H1 (cell line): ENCODE measurements around the gene LRRC28. TPM values are rescaled to one million over a fixed set of nuclear protein-coding genes. Genes with fewer than 3 reads are reported as not detected.

Experiments
- CTCF ChIA-PET: fragments of 300-600 bp; sonication (Branson Sonifier 250); formaldehyde crosslinking; loops from one replicate; lab custom pipeline; 2021; ENCODE audit not compliant: partially characterized antibody; lab: Charles Lee
- POLR2A ChIA-PET: fragments of 300-600 bp; sonication (Branson Sonifier 250); formaldehyde crosslinking; loops from one replicate; lab custom pipeline; 2021; ENCODE audit warnings: inconsistent platforms; ENCODE audit not compliant: partially characterized antibody; lab: Charles Lee
- DNase-seq, 2 experiments: peaks; one replicate each; pipeline versions ENCODE4 v3.0.0 to v3.0.0-alpha.2; 2010 to 2022; ENCODE audit warnings: low spot score in 2 of 2, low read depth in 1 of 2, mixed read lengths in 1 of 2
- FAIRE-seq: peaks from 2 replicates; lab custom pipeline; 2011; peaks lifted over from hg19 to GRCh38; lab: Jason Lieb, UNC
- H2AFZ ChIP-seq: 2 replicates; pipeline ENCODE4 v1.8.1; 2012; ENCODE audit warnings: low read length, inconsistent platforms
- H2AK5ac ChIP-seq: 2 replicates; pipeline ENCODE4 v1.6.1; 2013; ENCODE audit warnings: low read depth, low read length
- H2BK120ac ChIP-seq: replicated peaks from 2 replicates; pipeline ENCODE3; 2013; ENCODE audit warnings: low read depth, low read length, inconsistent platforms
- H2BK12ac ChIP-seq: 2 replicates; pipeline ENCODE4 v1.6.1; 2013; ENCODE audit warnings: low read depth, low read length
- H2BK15ac ChIP-seq: 2 replicates; pipeline ENCODE4 v1.6.1; 2013; ENCODE audit warnings: low read length
- H2BK20ac ChIP-seq: 2 replicates; pipeline ENCODE4 v1.6.1; 2013; ENCODE audit warnings: low read length
- H2BK5ac ChIP-seq: 2 replicates; pipeline ENCODE4 v1.6.1; 2013; ENCODE audit warnings: low read depth, low read length
- H3K14ac ChIP-seq: 2 replicates; pipeline ENCODE4 v1.6.1; 2013; ENCODE audit warnings: inconsistent platforms; ENCODE audit not compliant: insufficient read length
- H3K18ac ChIP-seq: 2 replicates; pipeline ENCODE4 v1.6.1; 2013; ENCODE audit warnings: low read length; ENCODE audit errors: extremely low read depth
- H3K23ac ChIP-seq: 2 replicates; pipeline ENCODE4 v1.6.1; 2013; ENCODE audit warnings: inconsistent platforms; ENCODE audit not compliant: insufficient read length
- H3K23me2 ChIP-seq: 2 replicates; pipeline ENCODE4 v1.6.1; 2013; ENCODE audit warnings: low read depth, low read length
- H3K27ac ChIP-seq: 2 replicates; pipeline ENCODE4 v1.6.1; 2011; ENCODE audit warnings: low read depth, low read length, inconsistent platforms
- H3K27me3 ChIP-seq, 4 experiments: replicated peaks in 1 of 4; 1 replicate in 1 of 4; 2 replicates in 3 of 4; pipeline versions ENCODE4 v1.6.1 to v1.8.1; 2011 to 2013; ENCODE audit warnings: low read length in 3 of 4, mild to moderate bottlenecking in 3 of 4, inconsistent platforms in 2 of 4, mixed read lengths in 2 of 4, moderate library complexity in 1 of 4; ENCODE audit not compliant: control insufficient read depth in 3 of 4, insufficient read depth in 3 of 4; ENCODE audit errors: extremely low read depth in 1 of 4
- H3K36me3 ChIP-seq, 4 experiments: 2 replicates each; pipeline versions ENCODE4 v1.6.1 to v1.8.1; 2011 to 2013; ENCODE audit warnings: mild to moderate bottlenecking in 4 of 4, low read length in 3 of 4, moderate library complexity in 2 of 4, control low read depth in 1 of 4, inconsistent platforms in 1 of 4; ENCODE audit not compliant: insufficient read depth in 4 of 4, control insufficient read depth in 2 of 4
- H3K4ac ChIP-seq: replicated peaks from 2 replicates; pipeline ENCODE3; 2013; ENCODE audit warnings: low read length, low read depth, mixed read lengths, inconsistent platforms; ENCODE audit not compliant: insufficient read length
- H3K4me1 ChIP-seq, 4 experiments: replicated peaks in 1 of 4; 1 replicate in 1 of 4; 2 replicates in 3 of 4; pipeline versions ENCODE4 v1.6.1 to v1.8.1; 2011 to 2013; ENCODE audit warnings: low read length in 3 of 4, inconsistent platforms in 2 of 4, mixed read lengths in 1 of 4; ENCODE audit not compliant: insufficient read depth in 4 of 4, control insufficient read depth in 3 of 4
- H3K4me2 ChIP-seq, 2 experiments: 2 replicates each; pipeline versions ENCODE4 v1.6.1 to v1.8.1; 2011 to 2013; ENCODE audit warnings: low read depth in 2 of 2, low read length in 2 of 2, control low read depth in 1 of 2, inconsistent platforms in 1 of 2, mild to moderate bottlenecking in 1 of 2; ENCODE audit not compliant: insufficient read depth in 1 of 2
- H3K4me3 ChIP-seq, 4 experiments: fragments of 200-600, 300-600 bp in 1 of 4; sonication (generic), shearing (Covaris generic), sonication (Bioruptor Twin) in 1 of 4; 2 replicates each; pipeline versions ENCODE4 v1.5.1 to v1.8.1; 2011 to 2016; ENCODE audit warnings: low read length in 4 of 4, low read depth in 3 of 4, control low read depth in 2 of 4, inconsistent platforms in 2 of 4, mild to moderate bottlenecking in 2 of 4, mixed read lengths in 1 of 4, moderate library complexity in 1 of 4; ENCODE audit not compliant: insufficient read depth in 2 of 4; ENCODE audit errors: extremely low read depth in 1 of 4
- H3K56ac ChIP-seq: replicated peaks from 2 replicates; pipeline ENCODE3; 2013; ENCODE audit warnings: low read depth, mild to moderate bottlenecking, mixed read lengths, low read length, inconsistent platforms; ENCODE audit not compliant: insufficient read length
- H3K79me1 ChIP-seq: 2 replicates; pipeline ENCODE4 v1.6.1; 2013; ENCODE audit warnings: low read depth, low read length, control low read depth
- H3K79me2 ChIP-seq, 2 experiments: 2 replicates each; pipeline versions ENCODE4 v1.6.1 to v1.8.1; 2012 to 2013; ENCODE audit warnings: low read length in 2 of 2, mild to moderate bottlenecking in 2 of 2, inconsistent platforms in 1 of 2; ENCODE audit not compliant: insufficient read depth in 2 of 2, control insufficient read depth in 1 of 2
- H3K9ac ChIP-seq, 4 experiments: replicated peaks in 1 of 4; 1 replicate in 1 of 4; 2 replicates in 3 of 4; pipeline versions ENCODE4 v1.6.1 to v1.8.1; 2011 to 2013; ENCODE audit warnings: low read depth in 3 of 4, low read length in 3 of 4, control low read depth in 2 of 4, mild to moderate bottlenecking in 2 of 4, moderate library complexity in 2 of 4, inconsistent platforms in 1 of 4; ENCODE audit errors: extremely low read depth in 1 of 4
- H3K9me3 ChIP-seq, 2 experiments: 2 replicates each; pipeline versions ENCODE4 v1.6.1 to v1.8.1; 2012 to 2013; ENCODE audit warnings: mild to moderate bottlenecking in 2 of 2, moderate library complexity in 2 of 2, control low read depth in 1 of 2, inconsistent platforms in 1 of 2, low read depth in 1 of 2, low read length in 1 of 2, mixed read lengths in 1 of 2; ENCODE audit not compliant: insufficient read depth in 2 of 2
- H4K20me1 ChIP-seq, 2 experiments: replicated peaks in 1 of 2; 2 replicates each; pipeline versions ENCODE3 to v1.8.1; 2011 to 2013; ENCODE audit warnings: inconsistent platforms in 2 of 2, low read length in 2 of 2, mild to moderate bottlenecking in 1 of 2; ENCODE audit not compliant: insufficient read depth in 2 of 2, control insufficient read depth in 1 of 2
- H4K5ac ChIP-seq: 2 replicates; pipeline ENCODE4 v1.6.1; 2013; ENCODE audit warnings: low read length, low read depth, mixed read lengths, inconsistent platforms; ENCODE audit not compliant: insufficient read length
- H4K8ac ChIP-seq: 2 replicates; pipeline ENCODE4 v1.8.0; 2013; ENCODE audit warnings: mild to moderate bottlenecking, moderate library complexity, low read length, inconsistent platforms; ENCODE audit not compliant: insufficient read depth; ENCODE audit errors: extremely low read depth
- H4K91ac ChIP-seq: replicated peaks from 2 replicates; pipeline ENCODE3; 2013; ENCODE audit warnings: low read length, mixed read lengths, inconsistent platforms; ENCODE audit not compliant: insufficient read length
- ATF3 ChIP-seq: IDR thresholded peaks from 2 replicates; pipeline ENCODE4 v1.6.1; 2011; ENCODE audit warnings: low read depth, mild to moderate bottlenecking, low read length; ENCODE audit not compliant: insufficient read depth
- CBX5 ChIP-seq: fragments of 300-800, 300-1000 bp; sonication (generic); IDR thresholded peaks from 2 replicates; pipeline ENCODE4 v1.7.1; 2016; ENCODE audit warnings: antibody characterized with exemption, low read length, low read depth
- EGR1 ChIP-seq: IDR thresholded peaks from 2 replicates; pipeline ENCODE4 v1.6.1; 2011; ENCODE audit warnings: low read depth, low read length, borderline replicate concordance
- EZH2 ChIP-seq: fragments of 200-600 bp; sonication (generic); IDR thresholded peaks from 2 replicates; pipeline ENCODE4 v1.7.1; 2012; ENCODE audit warnings: low read depth, mild to moderate bottlenecking, moderate library complexity, low read length, inconsistent platforms; ENCODE audit not compliant: severe bottlenecking
- MAFK ChIP-seq: IDR thresholded peaks from 2 replicates; pipeline ENCODE4 v1.6.1; 2012; ENCODE audit warnings: low read depth, mild to moderate bottlenecking, improper control_type of control experiment, low read length
- MAX ChIP-seq: IDR thresholded peaks from 2 replicates; pipeline ENCODE4 v1.6.1; 2012; ENCODE audit warnings: inconsistent platforms
- POLR2AphosphoS5 ChIP-seq: IDR thresholded peaks from 2 replicates; pipeline ENCODE4 v1.6.1; 2011; ENCODE audit warnings: low read depth, low read length
- RFX5 ChIP-seq: IDR thresholded peaks from 2 replicates; pipeline ENCODE4 v1.6.1; 2011; ENCODE audit warnings: low read depth, low read length, improper control_type of control experiment, borderline replicate concordance
- RNF2 ChIP-seq: fragments of 200-900, 300-1000 bp; sonication (generic); IDR thresholded peaks from 2 replicates; pipeline ENCODE4 v1.7.1; 2016; ENCODE audit warnings: borderline replicate concordance, low read depth, mild to moderate bottlenecking, antibody characterized with exemption, low read length; ENCODE audit not compliant: poor library complexity, severe bottlenecking; ENCODE audit errors: missing control alignments
- SAP30 ChIP-seq: fragments of 300-600 bp; sonication (generic); IDR thresholded peaks from 2 replicates; pipeline ENCODE4 v1.7.1; 2012; ENCODE audit warnings: low read length, moderate library complexity, mild to moderate bottlenecking, inconsistent platforms; ENCODE audit not compliant: insufficient read depth, insufficient replicate concordance
- SIRT6 ChIP-seq: IDR thresholded peaks from one replicate; pipeline ENCODE4 v1.7.1; 2012; ENCODE audit warnings: low read length, inconsistent platforms
- SP4 ChIP-seq: IDR thresholded peaks from 2 replicates; pipeline ENCODE4 v1.6.1; 2012; ENCODE audit warnings: low read length, inconsistent platforms
- SRF ChIP-seq: IDR thresholded peaks from 2 replicates; pipeline ENCODE4 v1.6.1; 2011; ENCODE audit warnings: mild to moderate bottlenecking, low read depth, low read length, moderate library complexity
- TCF12 ChIP-seq: IDR thresholded peaks from 2 replicates; pipeline ENCODE4 v1.6.1; 2011; ENCODE audit warnings: low read depth, mild to moderate bottlenecking, low read length
- TEAD4 ChIP-seq: IDR thresholded peaks from 2 replicates; pipeline ENCODE4 v1.6.1; 2012; ENCODE audit warnings: low read depth, low read length, inconsistent platforms, mixed read lengths
- polyA plus RNA-seq, 7 experiments: library from polyadenylated mRNA; depleted of rRNA in 3 of 7; stranded (reverse) in 5 of 7; unstranded in 2 of 7; fragments of >200 nt in 5 of 7; fragments of 200-250 nt in 2 of 7; gene quantifications; 1 replicate in 5 of 7; 2 replicates in 1 of 7; 4 replicates in 1 of 7; pipeline versions ENCODE4 v1.2.1 to v1.2.3, GENCODE V29; 2011 to 2013; ENCODE audit warnings: missing spikeins in 2 of 7, mixed read lengths in 2 of 7
- total RNA-seq: library from RNA; stranded (reverse); fragmentation: NEBNext Ultra II Directional; extraction: Animal tissue kit (Norgen Biotek cat#: 25700); gene quantifications from 2 replicates; pipeline ENCODE4 v1.2.1, GENCODE V29; 2021

The LRRC28 gene
- total and polyA plus RNA-seq, 2 of the 8 experiments (the other 6 are each of a cell fraction or from before 2014, with no cell fraction given): 20.2 to 23.3 TPM

GRCh38 chr15:99282121-99282520 is 30.8 kb downstream of the LRRC28 start:
- no peak overlapping the region for H3K4me2 ChIP-seq
- H2BK20ac ChIP-seq: no peak overlapping the region
- no peaks in the 10 kb centered on the region for H3K36me3 ChIP-seq
- H3K4ac ChIP-seq: no peak overlapping the region
- H2BK15ac ChIP-seq: no peak overlapping the region
- H3K9me3 ChIP-seq: no peaks in the 10 kb centered on the region
- H3K79me1 ChIP-seq: no peaks in the 10 kb centered on the region
- no peaks in the 10 kb centered on the region for H3K23me2 ChIP-seq
- H2AK5ac ChIP-seq: no peak overlapping the region
- H3K18ac ChIP-seq: no peak overlapping the region
- no peak overlapping the region for H3K56ac ChIP-seq
- ChIA-PET CTCF (interaction anchor here (0.7 to 2.6 kb wide), 7 partner anchors 10 to 474 kb away, joined by 3 to 19 read pairs (median 5); no protein-coding TSS in a partner anchor), POLR2A (interaction anchor here (0.7 to 1.3 kb wide), 2 partner anchors 439 to 450 kb away, joined by 3 read pairs; partner anchors contain the start of gene LYSMD4)
- no peaks in the 10 kb centered on the region for H3K79me2 ChIP-seq
- no peak overlapping the region for H2BK120ac ChIP-seq
- no peak overlapping the region for H2BK12ac ChIP-seq
- no peak overlapping the region for H3K4me3 ChIP-seq
- H3K27me3 ChIP-seq: no peaks in the 10 kb centered on the region
- no peak overlapping the region for H4K91ac ChIP-seq
- no peak overlapping the region for H4K5ac ChIP-seq
- no peak overlapping the region for H3K9ac ChIP-seq
- H4K20me1 ChIP-seq: no peaks in the 10 kb centered on the region
- no peak overlapping the region for H4K8ac ChIP-seq
- no peak overlapping the region for H3K27ac ChIP-seq
- DNase-seq (no peak), FAIRE-seq (no peak)
- no peak overlapping the region for H3K14ac ChIP-seq
- H2AFZ ChIP-seq: no peak overlapping the region
- no peak overlapping the region for H2BK5ac ChIP-seq
- no peak overlapping the region for H3K23ac ChIP-seq
- 0 out of 7 replicates have a peak, but pooled peaks cover 0 to 2% (median 0%) of the 10 kb centered on the region in 4 experiments for H3K4me1 ChIP-seq
- TF ChIP-seq EZH2: no peak
- no peak for TF ChIP-seq SAP30
- TF ChIP-seq SIRT6: no peak
- no peak for TF ChIP-seq CBX5
- no peak for TF ChIP-seq RNF2
- no peak for TF ChIP-seq EGR1
- TF ChIP-seq POLR2AphosphoS5: no peak
- TF ChIP-seq TEAD4: no peak
- TF ChIP-seq RFX5: no peak
- no peak for TF ChIP-seq SRF
- no peak for TF ChIP-seq ATF3
- no peak for TF ChIP-seq TCF12
- TF ChIP-seq MAX: no peak
- no peak for TF ChIP-seq MAFK
- TF ChIP-seq SP4: no peak
